GM18868 (cell line): ENCODE measurements around the gene EIF2B2.
"Not testable (repeated sequence)": the region's sequence is repeated elsewhere in the genome, so short reads cannot be mapped to it uniquely, and the experiment has no call there.

Experiments
- ATAC-seq: cut with Tn5 transposase; IDR thresholded peaks from one replicate; pipeline ENCODE4 v1.9.1; 2021; ENCODE audit warnings: mild to moderate bottlenecking, moderate library complexity; ENCODE audit not compliant: unreplicated experiment

The EIF2B2 gene

GRCh38 chr14:74988131-74988530 is 14.6 kb upstream of the EIF2B2 start:
- ATAC-seq, result no peak

- ATAC-seq, result no peak
Measured at GRCh38 chr14:74988993-74989392, 13.7 kb upstream of the EIF2B2 start.

DNA sequence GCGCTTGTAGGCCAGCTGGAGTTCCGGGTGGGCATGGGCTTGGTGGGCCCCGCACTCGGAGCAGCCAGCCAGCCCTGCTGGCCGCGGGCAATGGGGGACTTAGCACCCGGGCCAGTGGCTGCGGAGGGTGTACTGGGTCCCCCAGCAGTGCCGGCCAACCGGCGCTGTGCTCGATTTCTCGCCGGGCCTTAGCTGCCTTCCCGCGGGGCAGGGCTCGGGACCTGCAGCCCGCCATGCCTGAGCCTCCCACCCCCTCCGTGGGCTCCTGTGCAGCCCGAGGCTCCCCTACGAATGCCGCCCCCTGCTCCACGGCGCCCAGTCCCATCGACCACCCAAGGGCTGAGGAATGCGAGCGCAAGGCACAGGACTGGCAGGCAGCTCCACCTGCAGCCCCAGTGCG is 8.5 kb upstream of the EIF2B2 start:
- ATAC-seq, result not testable (repeated sequence)

- not testable (repeated sequence) for ATAC-seq
Measured at GRCh38 chr14:74995781-74996180, 6.9 kb upstream of the EIF2B2 start.

DNA sequence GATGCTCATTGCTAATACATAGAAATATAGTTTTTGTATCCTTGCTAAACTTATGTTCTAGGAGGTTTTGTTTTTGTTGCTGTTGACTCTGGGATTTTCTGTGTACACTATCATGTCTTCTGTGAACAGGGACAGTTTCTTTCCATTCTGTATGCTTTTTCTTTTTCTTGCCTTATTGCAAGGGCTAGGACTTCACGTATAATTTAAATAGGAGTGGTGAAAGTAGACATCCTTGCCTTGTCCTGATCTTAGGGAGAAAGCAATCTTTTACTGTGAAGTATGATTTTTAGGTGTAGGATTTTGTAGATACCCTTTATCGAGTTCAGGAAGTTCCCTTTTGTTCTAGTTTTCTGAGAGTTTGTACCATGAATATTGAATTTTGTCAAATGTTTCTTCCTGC is 1.5 kb upstream of the EIF2B2 start:
- ATAC-seq, result no peak

DNA sequence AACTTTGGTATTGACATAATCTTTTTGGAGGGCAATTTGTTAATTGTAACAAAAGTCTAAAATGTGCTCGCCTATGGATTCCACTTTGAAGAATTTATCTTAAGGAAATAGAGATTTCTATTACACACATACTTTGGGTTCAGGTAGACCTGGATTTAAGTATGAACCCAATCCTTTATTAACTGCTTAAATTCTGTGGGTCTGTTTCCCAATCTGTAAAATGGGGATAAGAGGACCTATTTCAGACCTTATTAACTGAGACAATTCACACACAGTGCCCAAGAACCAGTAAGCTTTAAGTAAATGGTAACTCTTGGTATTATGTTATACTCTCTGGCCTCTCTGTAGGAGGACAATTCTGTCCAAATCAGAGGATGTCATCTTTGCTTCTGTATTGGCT is 822 bp upstream of the EIF2B2 start:
- ATAC-seq, result no peak

GRCh38 chr14:75003250-75004027 is 718 bp downstream of the EIF2B2 start:
- no peak for ATAC-seq

DNA sequence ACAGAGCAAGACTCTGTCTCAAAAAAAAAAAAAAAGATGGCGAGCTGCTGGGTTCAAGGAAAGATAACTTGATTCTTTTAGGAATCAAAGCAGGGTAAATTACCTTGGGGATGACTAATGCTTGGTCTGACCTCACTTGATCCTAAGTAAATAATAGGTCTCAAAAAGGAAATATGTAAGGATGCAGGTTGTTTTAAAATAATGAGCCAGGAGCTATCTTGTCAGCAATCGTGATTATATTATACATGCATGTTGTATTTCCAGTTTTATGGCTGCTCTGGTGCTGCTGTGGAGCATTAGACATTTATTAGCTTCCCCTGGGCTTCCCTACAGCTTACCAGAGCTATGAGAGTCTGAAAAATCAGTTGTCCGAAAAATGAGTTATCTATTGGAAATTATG is 2.6 kb downstream of the EIF2B2 start:
- ATAC-seq, result no peak

GRCh38 chr14:75009176-75009575 is 6.5 kb downstream of the EIF2B2 start:
- no peak for ATAC-seq

GRCh38 chr14:75010472-75011093 is 7.9 kb downstream of the EIF2B2 start:
- ATAC-seq, result no peak

DNA sequence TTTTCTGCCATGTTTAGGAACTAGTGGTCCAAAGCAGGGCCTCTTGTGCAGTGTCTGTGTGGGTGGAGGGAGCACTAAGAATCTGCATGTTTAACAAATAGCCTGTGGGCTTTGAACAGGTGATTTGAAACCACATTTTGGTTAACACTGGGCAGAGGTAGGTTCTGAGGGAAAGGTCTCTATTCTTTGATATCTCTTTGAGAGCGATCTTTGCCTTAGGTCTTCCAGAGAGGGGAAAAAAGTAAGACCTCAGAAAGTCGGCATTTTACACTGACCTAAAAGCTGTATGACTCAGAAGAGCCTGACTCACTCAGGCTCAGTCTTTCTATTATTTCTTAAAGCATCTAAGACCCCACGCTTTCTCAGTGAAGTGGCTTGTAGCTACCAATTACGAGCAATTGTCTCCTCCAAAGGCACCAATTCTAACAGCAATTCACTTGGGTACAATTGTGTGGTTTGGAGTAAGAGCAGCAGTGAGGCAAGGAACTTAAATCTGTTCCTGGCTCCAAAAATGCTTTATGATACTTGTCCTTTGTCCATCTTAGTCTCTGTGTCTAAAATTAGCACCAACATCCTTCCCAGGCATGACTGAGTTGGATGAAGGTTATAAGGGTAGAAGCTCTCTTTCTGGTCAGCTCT is 8.8 kb downstream of the EIF2B2 start:
- no peak for ATAC-seq

- no peak for ATAC-seq
Measured at GRCh38 chr14:75013290-75013689, 10.6 kb downstream of the EIF2B2 start.

DNA sequence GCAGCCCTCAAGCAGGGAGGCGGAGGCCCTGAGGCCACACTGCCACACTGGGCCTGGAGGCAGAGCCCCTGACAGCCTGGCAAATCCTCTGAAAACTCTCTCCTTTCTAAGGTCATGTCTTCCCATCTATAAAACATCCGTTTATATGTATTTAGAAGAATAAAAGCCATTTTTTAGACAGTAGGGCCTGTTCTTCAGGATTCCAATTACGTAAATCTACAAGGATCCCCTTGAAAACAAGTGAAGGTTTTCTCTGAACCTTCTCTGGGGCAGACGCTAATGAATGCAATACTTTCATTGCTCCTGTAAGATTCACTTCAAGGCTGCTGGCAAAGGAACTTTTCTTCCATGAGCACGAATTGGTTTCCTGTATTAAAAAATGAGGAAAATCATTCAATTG is 12.8 kb downstream of the EIF2B2 start:
- ATAC-seq, result no peak

GRCh38 chr14:75016815-75017214 is 14.1 kb downstream of the EIF2B2 start:
- ATAC-seq, result no peak

DNA sequence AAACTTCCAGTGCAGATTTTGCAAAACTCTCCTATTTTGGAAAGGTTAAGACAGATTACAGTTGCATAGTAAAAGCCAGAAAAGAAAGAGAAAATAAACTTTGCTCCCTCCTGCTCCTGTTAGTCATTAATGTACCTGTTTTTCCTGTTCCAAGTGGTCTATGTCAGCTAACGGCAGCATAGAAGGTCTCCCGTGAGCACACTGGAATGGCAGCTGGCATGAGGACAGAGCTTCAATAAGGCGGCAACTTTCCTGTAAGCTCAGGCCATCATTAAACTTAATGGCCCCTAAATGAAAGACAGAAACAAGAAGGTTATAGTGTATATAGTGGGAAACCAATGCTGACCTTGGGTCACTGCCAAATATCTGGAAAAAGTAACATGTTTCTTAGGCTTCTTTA is 16.0 kb downstream of the EIF2B2 start:
- no peak for ATAC-seq

GRCh38 chr14:75022655-75023054 is 19.9 kb downstream of the EIF2B2 start:
- ATAC-seq, result no peak

DNA sequence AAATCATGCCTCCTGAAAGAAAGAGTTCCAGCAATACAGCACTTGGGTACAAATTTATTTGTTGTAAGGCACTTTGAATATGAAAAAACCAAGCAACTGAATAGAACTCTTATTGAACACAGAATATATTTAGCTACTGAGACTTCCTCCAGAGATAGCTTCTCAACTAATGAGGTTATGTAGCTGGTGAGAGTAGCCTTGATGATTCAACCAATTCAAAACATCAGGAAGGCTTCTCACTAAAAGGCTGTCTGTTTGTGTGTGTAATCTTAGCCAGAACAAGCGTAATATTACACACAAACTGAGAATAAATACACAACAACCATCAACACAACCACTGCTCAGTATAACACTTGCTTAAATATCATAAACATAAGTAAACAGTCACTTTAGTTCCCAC is 20.4 kb downstream of the EIF2B2 start:
- ATAC-seq, result no peak

DNA sequence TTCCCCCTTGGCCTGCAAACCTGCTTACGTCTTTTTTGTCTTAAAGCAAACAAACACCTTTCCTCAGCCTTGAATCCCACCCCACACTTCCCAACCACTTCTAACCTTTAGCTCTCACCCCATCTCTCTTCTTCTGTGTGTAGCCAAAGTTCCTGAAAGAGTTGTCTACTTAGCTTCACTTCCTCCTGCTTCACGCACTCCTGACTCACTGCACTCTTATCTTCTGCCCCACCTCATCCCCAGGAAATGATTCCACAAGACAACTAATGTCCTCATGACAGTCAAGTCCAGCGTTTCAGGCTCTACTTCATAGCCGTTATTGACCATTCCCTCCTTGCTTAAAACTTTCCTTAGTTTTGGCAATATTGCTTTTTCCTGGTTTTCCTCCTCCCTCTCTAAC is 22.4 kb downstream of the EIF2B2 start:
- no peak for ATAC-seq

DNA sequence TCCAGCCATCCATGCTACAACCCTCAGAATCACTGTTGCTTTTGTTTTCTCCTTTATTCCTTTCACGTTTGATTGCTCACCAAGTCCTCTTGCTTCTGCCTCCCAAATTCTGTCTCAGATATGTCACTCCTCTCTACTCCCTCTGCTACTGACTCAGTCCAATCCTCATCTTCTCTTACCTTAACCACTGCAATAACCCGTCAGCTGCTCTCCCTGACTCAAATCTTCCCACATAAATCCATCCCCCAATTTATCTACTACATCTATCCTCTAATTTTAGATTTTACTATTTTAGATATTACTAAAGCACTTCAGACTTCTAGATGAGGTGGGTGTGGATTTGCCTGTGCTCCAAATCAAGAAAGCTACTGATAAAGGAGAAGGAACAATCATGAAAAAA is 23.2 kb downstream of the EIF2B2 start:
- no peak for ATAC-seq

DNA sequence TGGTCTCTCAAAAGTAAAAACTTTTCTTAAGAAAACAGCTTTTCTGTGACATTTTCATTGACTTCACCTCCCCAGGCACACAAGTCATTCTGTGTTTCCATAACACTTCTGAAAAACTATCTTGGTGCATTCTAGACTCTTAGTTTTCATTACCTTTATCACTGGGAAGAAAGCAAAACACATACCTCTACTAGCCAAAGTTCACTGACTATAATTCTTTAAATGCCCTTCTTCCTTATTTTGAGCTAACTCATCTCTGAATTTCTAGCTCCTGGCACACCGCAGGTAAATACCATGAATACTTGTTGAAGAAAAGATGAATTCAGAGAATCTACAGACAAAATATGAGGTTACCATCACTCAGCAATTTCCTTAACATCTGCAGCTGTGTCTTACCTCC is 27.4 kb downstream of the EIF2B2 start:
- no peak for ATAC-seq

- ATAC-seq, result no peak
Measured at GRCh38 chr14:75032939-75033338, 30.2 kb downstream of the EIF2B2 start.

DNA sequence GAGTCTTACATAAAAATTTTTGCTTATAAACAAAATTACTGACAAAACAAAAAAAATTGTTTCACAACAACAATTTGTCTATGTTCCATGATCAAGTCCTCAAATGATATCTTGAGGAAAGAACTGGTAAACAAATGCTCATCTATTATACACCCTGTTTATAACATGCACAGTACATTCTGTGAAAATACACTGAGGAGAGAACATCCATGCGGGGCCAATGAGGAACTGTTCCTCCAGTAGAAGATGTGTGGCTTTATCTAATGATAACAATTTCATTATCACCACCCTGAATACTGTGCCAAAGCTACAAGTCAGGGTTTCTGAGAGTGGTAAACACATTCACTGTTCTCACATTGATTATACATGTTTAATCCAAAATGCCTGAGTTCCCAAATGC is 37.8 kb downstream of the EIF2B2 start:
- no peak for ATAC-seq
